Gastroesophageal sphincter (tissue), 3 donors: ENCODE results near the gene UBA1.

Experiments used
- POLR2A ChIP-seq, 2 donors: fragments of 450-650 bp; IDR thresholded peaks; one replicate each; pipeline ENCODE4 v1.6.1; 2017; ENCODE audit warnings: antibody characterized with exemption in 2 of 2, mild to moderate bottlenecking in 2 of 2, moderate library complexity in 1 of 2
- TF ChIP-seq, protein P1 (sequence below), 4 experiments: fragments of 200-600 bp in 2 of 4; fragments of 450-650 bp in 2 of 4; sonication (generic) in 1 of 4; IDR thresholded peaks; one replicate each; pipeline ENCODE4 v1.5.1; 2017 to 2019; ENCODE audit warnings: antibody characterized with exemption in 4 of 4, mild to moderate bottlenecking in 2 of 4, moderate library complexity in 2 of 4

DNA sequence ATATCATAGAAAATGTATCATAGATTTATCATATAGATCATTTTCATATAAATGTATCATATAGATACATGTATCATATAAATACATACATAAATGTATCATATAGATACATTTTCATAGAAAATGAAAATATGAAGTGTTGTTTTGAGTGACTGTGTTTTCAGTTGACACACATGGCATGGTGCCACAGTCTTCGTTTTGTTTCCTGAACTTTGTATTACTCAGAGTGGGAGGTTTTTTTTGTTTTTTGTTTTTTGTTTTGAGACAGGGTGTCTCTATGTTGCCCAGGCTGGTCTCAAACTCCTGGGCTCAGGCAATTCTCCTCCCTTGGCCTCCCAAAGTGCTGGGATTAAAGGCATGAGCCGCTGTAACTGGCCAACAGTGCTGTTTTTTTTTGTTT is 44.7 kb upstream of the UBA1 start:
- TF ChIP-seq, protein P1, sequence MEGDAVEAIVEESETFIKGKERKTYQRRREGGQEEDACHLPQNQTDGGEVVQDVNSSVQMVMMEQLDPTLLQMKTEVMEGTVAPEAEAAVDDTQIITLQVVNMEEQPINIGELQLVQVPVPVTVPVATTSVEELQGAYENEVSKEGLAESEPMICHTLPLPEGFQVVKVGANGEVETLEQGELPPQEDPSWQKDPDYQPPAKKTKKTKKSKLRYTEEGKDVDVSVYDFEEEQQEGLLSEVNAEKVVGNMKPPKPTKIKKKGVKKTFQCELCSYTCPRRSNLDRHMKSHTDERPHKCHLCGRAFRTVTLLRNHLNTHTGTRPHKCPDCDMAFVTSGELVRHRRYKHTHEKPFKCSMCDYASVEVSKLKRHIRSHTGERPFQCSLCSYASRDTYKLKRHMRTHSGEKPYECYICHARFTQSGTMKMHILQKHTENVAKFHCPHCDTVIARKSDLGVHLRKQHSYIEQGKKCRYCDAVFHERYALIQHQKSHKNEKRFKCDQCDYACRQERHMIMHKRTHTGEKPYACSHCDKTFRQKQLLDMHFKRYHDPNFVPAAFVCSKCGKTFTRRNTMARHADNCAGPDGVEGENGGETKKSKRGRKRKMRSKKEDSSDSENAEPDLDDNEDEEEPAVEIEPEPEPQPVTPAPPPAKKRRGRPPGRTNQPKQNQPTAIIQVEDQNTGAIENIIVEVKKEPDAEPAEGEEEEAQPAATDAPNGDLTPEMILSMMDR (IDR thresholded peaks at IDR 0.05), result no peak
- no peak for TF ChIP-seq POLR2A (IDR thresholded peaks at IDR 0.05)
